ENCODE data around the gene CCNG2. TPM values are rescaled to one million over a fixed set of nuclear protein-coding genes. Genes with fewer than 3 reads are reported as not detected.
A peak's percentile ranks its signal among the peaks of the same experiment; 100 is the strongest.

The CCNG2 gene
- total and polyA plus RNA-seq, 10 of the 15 experiments (the other 5 are each of a cell fraction or from before 2014, with no cell fraction given), result 1.9 to 70.6 (median 5.9) TPM

DNA sequence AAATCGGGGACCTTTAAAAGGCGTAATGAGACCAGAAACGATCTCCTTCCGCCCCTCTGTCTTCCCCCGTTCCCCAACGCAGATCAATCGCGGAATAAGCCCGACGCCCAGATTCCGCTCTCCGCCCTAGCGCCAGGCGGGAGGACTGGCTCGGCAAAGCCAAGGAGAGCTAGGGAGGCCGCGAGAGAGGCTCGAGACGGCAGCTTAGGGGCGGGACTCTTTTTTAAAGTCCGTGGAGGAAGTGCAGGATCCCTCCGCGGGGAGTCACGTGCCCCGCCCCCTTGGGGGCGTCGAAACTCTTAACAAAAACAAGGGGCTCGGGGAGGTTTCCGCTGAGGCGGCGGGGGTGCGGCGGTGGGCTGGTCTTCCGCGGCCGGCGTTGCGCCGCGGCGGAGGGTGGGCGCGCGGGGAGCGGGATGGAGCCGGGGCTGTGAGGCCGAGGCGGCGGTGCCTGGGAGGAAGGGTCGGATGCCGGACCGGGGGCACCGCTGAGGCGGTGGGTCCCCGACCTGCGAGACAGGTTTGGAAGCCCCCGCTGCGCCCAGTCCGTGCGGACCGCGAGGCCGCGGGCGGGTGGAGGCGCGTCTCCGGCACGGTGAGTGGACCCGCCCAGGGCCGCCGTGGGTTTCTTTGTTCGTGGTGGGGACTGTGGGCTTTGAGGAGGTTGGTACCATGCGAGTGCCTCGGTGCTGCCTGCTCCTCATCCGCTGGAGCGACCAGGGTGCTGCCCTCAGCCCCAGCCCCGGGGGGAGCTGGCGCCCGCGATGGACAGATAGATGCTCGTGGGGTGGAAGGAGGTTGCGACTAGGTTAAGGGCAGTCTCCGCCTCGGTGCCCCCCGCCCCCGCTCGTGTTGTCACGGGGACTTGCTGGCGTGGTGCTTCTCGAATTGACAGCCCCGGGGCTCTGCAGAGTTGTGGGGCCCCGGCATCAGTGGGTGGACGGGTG, at the start of gene CCNG2 (continued):
- TF ChIP-seq IKZF2 (IDR thresholded peaks at IDR 0.05) (peak; percentile 44 to 70; a peak in 3 of 4 replicates), HDAC6 (IDR thresholded peaks at IDR 0.05; ENCODE audit: unreplicated experiment) (no peak), KAT2A (conservative IDR thresholded peaks at IDR 0.05; ENCODE audit: control insufficient read depth, low read depth, low read length) (no peak), FOS (IDR thresholded peaks at IDR 0.05; ENCODE audit: borderline replicate concordance, extremely low read depth, insufficient read length) (no peak), SMAD1 (IDR thresholded peaks at IDR 0.05; ENCODE audit: low read depth, partially characterized antibody) (no peak), ZNF217 (IDR thresholded peaks at IDR 0.05) (0 out of 2 replicates have a peak, but pooled peaks have one; percentile 32), NFYA (IDR thresholded peaks at IDR 0.05; ENCODE audit: borderline replicate concordance, low read depth, low read length) (no peak), NBN (IDR thresholded peaks at IDR 0.05) (peak; percentile 99), MLLT1 (IDR thresholded peaks at IDR 0.05) (peak; percentile 97), EP300 (IDR thresholded peaks at IDR 0.05; ENCODE audit: borderline replicate concordance in 1 of 2, control insufficient read depth in 1 of 2, low read depth in 2 of 2, low read length in 2 of 2) (peak in 1 of 2 experiments; percentile 18; a peak in 1 of 4 replicates), STAT3 (IDR thresholded peaks at IDR 0.05; ENCODE audit: low read depth, low read length) (no peak), TCF7 (IDR thresholded peaks at IDR 0.05; ENCODE audit: borderline replicate concordance) (no peak), MYC (IDR thresholded peaks at IDR 0.05; ENCODE audit: insufficient read depth, insufficient read length, insufficient replicate concordance, low read length, severe bottlenecking) (no peak)
- TF ChIP-seq, protein P1, sequence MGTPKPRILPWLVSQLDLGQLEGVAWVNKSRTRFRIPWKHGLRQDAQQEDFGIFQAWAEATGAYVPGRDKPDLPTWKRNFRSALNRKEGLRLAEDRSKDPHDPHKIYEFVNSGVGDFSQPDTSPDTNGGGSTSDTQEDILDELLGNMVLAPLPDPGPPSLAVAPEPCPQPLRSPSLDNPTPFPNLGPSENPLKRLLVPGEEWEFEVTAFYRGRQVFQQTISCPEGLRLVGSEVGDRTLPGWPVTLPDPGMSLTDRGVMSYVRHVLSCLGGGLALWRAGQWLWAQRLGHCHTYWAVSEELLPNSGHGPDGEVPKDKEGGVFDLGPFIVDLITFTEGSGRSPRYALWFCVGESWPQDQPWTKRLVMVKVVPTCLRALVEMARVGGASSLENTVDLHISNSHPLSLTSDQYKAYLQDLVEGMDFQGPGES (IDR thresholded peaks at IDR 0.05), result no peak
- TF ChIP-seq, protein P2, sequence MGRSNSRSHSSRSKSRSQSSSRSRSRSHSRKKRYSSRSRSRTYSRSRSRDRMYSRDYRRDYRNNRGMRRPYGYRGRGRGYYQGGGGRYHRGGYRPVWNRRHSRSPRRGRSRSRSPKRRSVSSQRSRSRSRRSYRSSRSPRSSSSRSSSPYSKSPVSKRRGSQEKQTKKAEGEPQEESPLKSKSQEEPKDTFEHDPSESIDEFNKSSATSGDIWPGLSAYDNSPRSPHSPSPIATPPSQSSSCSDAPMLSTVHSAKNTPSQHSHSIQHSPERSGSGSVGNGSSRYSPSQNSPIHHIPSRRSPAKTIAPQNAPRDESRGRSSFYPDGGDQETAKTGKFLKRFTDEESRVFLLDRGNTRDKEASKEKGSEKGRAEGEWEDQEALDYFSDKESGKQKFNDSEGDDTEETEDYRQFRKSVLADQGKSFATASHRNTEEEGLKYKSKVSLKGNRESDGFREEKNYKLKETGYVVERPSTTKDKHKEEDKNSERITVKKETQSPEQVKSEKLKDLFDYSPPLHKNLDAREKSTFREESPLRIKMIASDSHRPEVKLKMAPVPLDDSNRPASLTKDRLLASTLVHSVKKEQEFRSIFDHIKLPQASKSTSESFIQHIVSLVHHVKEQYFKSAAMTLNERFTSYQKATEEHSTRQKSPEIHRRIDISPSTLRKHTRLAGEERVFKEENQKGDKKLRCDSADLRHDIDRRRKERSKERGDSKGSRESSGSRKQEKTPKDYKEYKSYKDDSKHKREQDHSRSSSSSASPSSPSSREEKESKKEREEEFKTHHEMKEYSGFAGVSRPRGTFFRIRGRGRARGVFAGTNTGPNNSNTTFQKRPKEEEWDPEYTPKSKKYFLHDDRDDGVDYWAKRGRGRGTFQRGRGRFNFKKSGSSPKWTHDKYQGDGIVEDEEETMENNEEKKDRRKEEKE (IDR thresholded peaks at IDR 0.05), result no peak
- TF ChIP-seq, protein P3, sequence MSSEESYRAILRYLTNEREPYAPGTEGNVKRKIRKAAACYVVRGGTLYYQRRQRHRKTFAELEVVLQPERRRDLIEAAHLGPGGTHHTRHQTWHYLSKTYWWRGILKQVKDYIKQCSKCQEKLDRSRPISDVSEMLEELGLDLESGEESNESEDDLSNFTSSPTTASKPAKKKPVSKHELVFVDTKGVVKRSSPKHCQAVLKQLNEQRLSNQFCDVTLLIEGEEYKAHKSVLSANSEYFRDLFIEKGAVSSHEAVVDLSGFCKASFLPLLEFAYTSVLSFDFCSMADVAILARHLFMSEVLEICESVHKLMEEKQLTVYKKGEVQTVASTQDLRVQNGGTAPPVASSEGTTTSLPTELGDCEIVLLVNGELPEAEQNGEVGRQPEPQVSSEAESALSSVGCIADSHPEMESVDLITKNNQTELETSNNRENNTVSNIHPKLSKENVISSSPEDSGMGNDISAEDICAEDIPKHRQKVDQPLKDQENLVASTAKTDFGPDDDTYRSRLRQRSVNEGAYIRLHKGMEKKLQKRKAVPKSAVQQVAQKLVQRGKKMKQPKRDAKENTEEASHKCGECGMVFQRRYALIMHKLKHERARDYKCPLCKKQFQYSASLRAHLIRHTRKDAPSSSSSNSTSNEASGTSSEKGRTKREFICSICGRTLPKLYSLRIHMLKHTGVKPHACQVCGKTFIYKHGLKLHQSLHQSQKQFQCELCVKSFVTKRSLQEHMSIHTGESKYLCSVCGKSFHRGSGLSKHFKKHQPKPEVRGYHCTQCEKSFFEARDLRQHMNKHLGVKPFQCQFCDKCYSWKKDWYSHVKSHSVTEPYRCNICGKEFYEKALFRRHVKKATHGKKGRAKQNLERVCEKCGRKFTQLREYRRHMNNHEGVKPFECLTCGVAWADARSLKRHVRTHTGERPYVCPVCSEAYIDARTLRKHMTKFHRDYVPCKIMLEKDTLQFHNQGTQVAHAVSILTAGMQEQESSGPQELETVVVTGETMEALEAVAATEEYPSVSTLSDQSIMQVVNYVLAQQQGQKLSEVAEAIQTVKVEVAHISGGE (CRISPR knock-in tag; IDR thresholded peaks at IDR 0.05), result no peak

Measured in GM12878 (cell line).